Smooth muscle cell (in vitro differentiated cells): ENCODE results near the gene OR5H1. TPM values are rescaled to one million over a fixed set of nuclear protein-coding genes. Genes with fewer than 3 reads are reported as not detected.
"Not testable (repeated sequence)": the region's sequence is repeated elsewhere in the genome, so short reads cannot be mapped to it uniquely, and the experiment has no call there.

Source experiments
- DNase-seq: peaks from one replicate; lab custom pipeline; 2025; ENCODE audit not compliant: unreplicated experiment; lab: John Stamatoyannopoulos, UW
- H2AFZ ChIP-seq: fragments of 200-600 bp; sonication (generic); 2 replicates; pipeline ENCODE4 v1.6.0; 2016; ENCODE audit warnings: antibody characterized with exemption, low read depth, mild to moderate bottlenecking
- H3F3A ChIP-seq: fragments of 200-600 bp; sonication (generic); 2 replicates; pipeline ENCODE4 v1.6.0; 2017; ENCODE audit warnings: antibody characterized with exemption, low read depth
- H3K27ac ChIP-seq: fragments of 200-600 bp; sonication (generic); 2 replicates; pipeline ENCODE4 v1.5.1; 2016; ENCODE audit warnings: low read depth, mild to moderate bottlenecking
- H3K27me3 ChIP-seq: fragments of 200-600 bp; sonication (generic); 2 replicates; pipeline ENCODE4 v1.6.1; 2016; ENCODE audit warnings: low read depth, mild to moderate bottlenecking
- H3K36me3 ChIP-seq: fragments of 200-600 bp; sonication (generic); 2 replicates; pipeline ENCODE4 v1.5.1; 2016; ENCODE audit warnings: low read depth
- H3K4me1 ChIP-seq: fragments of 200-600 bp; sonication (generic); 2 replicates; pipeline ENCODE4 v1.5.1; 2016; ENCODE audit warnings: low read depth
- H3K4me2 ChIP-seq: fragments of 200-600 bp; sonication (generic); 2 replicates; pipeline ENCODE4 v1.6.0; 2016; ENCODE audit warnings: mild to moderate bottlenecking
- H3K4me3 ChIP-seq: fragments of 200-600 bp; sonication (generic); 2 replicates; pipeline ENCODE4 v1.5.1; 2016; ENCODE audit warnings: mild to moderate bottlenecking
- H3K79me2 ChIP-seq: fragments of 200-600 bp; sonication (generic); 2 replicates; pipeline ENCODE4 v1.6.0; 2016; ENCODE audit warnings: low read depth, mild to moderate bottlenecking
- H3K9ac ChIP-seq: fragments of 200-600 bp; sonication (generic); 2 replicates; pipeline ENCODE4 v1.6.0; 2016; ENCODE audit warnings: low read depth
- H3K9me3 ChIP-seq: fragments of 200-600 bp; sonication (generic); replicated peaks from 2 replicates; pipeline ENCODE4 v1.5.1; 2016; ENCODE audit warnings: low read depth
- H4K20me1 ChIP-seq: fragments of 200-600 bp; sonication (generic); 2 replicates; pipeline ENCODE4 v1.6.0; 2016; ENCODE audit warnings: low read depth
- CTCF ChIP-seq: fragments of 200-600 bp; sonication (generic); IDR thresholded peaks from 2 replicates; pipeline ENCODE4 v1.5.1; 2017; ENCODE audit warnings: borderline replicate concordance, mild to moderate bottlenecking, antibody characterized with exemption; ENCODE audit not compliant: insufficient read depth, poor library complexity, severe bottlenecking
- WGBS: methylation state at CpG from one replicate; pipeline ENCODE4 v1.1.7; 2016; ENCODE audit warnings: low lambda C conversion rate; 5-methylcytosine and 5-hydroxymethylcytosine counted together
- polyA plus RNA-seq: library from polyadenylated mRNA; unstranded; fragments of >200 nt; fragmentation: Nextera tagmentation; extraction: Ambion mirVana; gene quantifications from 2 replicates; pipeline ENCODE4 v1.2.1, GENCODE V29; 2016
- total RNA-seq: library from RNA; depleted of rRNA; stranded (reverse); fragments of >200 nt; gene quantifications from 2 replicates; pipeline ENCODE4 v1.2.3, GENCODE V29; 2014

Gene OR5H1
- total and polyA plus RNA-seq, 2 experiments from 2014 or later, result not detected

GRCh38 chr3:98140531-98140930 is 10.0 kb downstream of the OR5H1 start:
- TF ChIP-seq CTCF, result no peak
- Histone ChIP-seq H2AFZ (no peak overlapping the region), H3K27me3 (no peaks in the 10 kb centered on the region), H3K9ac (no peak overlapping the region), H3K36me3 (no peaks in the 10 kb centered on the region), H3K4me2 (no peak overlapping the region), H3K4me3 (no peak overlapping the region), H4K20me1 (no peaks in the 10 kb centered on the region), H3F3A (no peaks in the 10 kb centered on the region), H3K4me1 (no peaks in the 10 kb centered on the region), H3K27ac (no peak overlapping the region), H3K9me3 (no peaks in the 10 kb centered on the region), H3K79me2 (no peaks in the 10 kb centered on the region)
- DNase-seq, result no peak

- Histone ChIP-seq H3K9me3 (no peaks in the 10 kb centered on the region), H3K4me1 (no peaks in the 10 kb centered on the region), H3K27ac (no peak within 1 kb of the TSS), H3K79me2 (no peaks in the 10 kb centered on the region), H3K4me3 (no peak within 1 kb of the TSS), H3F3A (peaks cover 5% of the 10 kb centered on the region), H3K4me2 (no peak within 1 kb of the TSS), H4K20me1 (no peaks in the 10 kb centered on the region), H2AFZ (no peak within 1 kb of the TSS), H3K9ac (no peak within 1 kb of the TSS), H3K36me3 (no peaks in the 10 kb centered on the region), H3K27me3 (no peaks in the 10 kb centered on the region)
- DNase-seq, result no peak
- TF ChIP-seq CTCF, result no peak
- WGBS, result 83% methylated on average over 1 of the region's 1 CpG
Observed at GRCh38 chr3:98147179-98147578, 16.7 kb downstream of the OR5H1 start, which contains the start of gene OR5H14. OR5H14 (plus strand) TSS chr3:98147479; CDS start chr3:98149386, 1,907 bp downstream.

DNA sequence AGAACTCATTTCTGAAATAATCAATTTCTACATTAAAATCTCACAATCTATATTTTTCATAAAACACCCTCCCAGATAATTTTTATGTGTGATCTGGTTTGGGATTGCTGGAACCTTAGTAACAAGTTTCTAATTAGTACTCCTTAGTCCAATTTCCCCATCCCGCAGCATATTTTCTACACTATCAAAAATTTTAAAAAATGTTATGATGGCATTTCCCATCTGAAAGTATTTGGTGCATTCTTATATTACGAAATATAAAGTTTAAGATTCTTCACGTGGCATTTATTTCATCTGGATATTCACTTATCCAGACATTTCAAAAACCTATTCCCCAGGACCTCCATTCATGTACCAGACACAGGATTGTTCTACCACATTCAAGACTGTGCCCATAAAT is 18.2 kb downstream of the OR5H1 start:
- Histone ChIP-seq H3K79me2 (no peaks in the 10 kb centered on the region), H4K20me1 (no peaks in the 10 kb centered on the region), H3K36me3 (no peaks in the 10 kb centered on the region), H3K27ac (no peak overlapping the region), H3F3A (peaks cover 5% of the 10 kb centered on the region), H3K4me1 (no peaks in the 10 kb centered on the region), H3K27me3 (no peaks in the 10 kb centered on the region), H2AFZ (no peak overlapping the region), H3K9me3 (no peaks in the 10 kb centered on the region), H3K9ac (no peak overlapping the region), H3K4me3 (no peak overlapping the region), H3K4me2 (no peak overlapping the region)
- DNase-seq, result no peak
- 90% methylated on average over 3 of the region's 3 CpGs for WGBS
- TF ChIP-seq CTCF, result no peak

DNA sequence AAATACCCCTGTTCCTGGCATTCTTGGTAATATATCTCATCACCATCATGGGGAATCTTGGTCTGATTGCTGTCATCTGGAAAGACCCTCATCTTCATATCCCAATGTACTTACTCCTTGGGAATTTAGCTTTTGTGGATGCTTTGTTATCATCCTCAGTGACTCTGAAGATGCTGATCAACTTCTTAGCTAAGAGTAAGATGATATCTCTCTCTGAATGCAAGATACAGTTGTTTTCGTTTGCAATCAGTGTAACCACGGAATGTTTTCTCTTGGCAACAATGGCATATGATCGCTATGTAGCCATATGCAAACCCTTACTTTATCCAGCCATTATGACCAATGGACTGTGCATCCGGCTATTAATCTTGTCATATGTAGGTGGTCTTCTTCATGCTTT is 18.9 kb downstream of the OR5H1 start:
- not testable (repeated sequence) for H3K27ac ChIP-seq, H3K9me3 ChIP-seq, H3K4me2 ChIP-seq, H3F3A ChIP-seq, H3K4me1 ChIP-seq, H4K20me1 ChIP-seq, H3K27me3 ChIP-seq, H3K36me3 ChIP-seq, H3K4me3 ChIP-seq, H3K79me2 ChIP-seq, DNase-seq, H2AFZ ChIP-seq, H3K9ac ChIP-seq
- WGBS, result 86% methylated on average over 4 of the region's 4 CpGs
